CD4-positive, alpha-beta T cell treated with Interleukin-6 at 100 ng/mL for 8 hours (primary cell): ENCODE results near the gene TAPBP.
"Not testable (repeated sequence)": the region's sequence is repeated elsewhere in the genome, so short reads cannot be mapped to it uniquely, and the experiment has no call there.

Experiments used
- DNase-seq: peaks from one replicate; pipeline ENCODE4 v3.0.0-alpha.2; 2020; ENCODE audit warnings: mixed read lengths, low spot score

TAPBP gene

GRCh38 chr6:33276581-33276863 is 37.4 kb downstream of the TAPBP start:
- DNase-seq: no peak

GRCh38 chr6:33275795-33276580 is 37.9 kb downstream of the TAPBP start:
- DNase-seq: not testable (repeated sequence)

GRCh38 chr6:33273924-33274902 is 39.7 kb downstream of the TAPBP start:
- DNase-seq: no peak

- no peak for DNase-seq
Observed at GRCh38 chr6:33273129-33273923, 40.6 kb downstream of the TAPBP start.

- no peak for DNase-seq
Observed at GRCh38 chr6:33272275-33273128, 41.4 kb downstream of the TAPBP start.

GRCh38 chr6:33271468-33272274 is 42.2 kb downstream of the TAPBP start, which contains the start of the genes RPS18 and VPS52:
Gene RPS18, plus strand, starts transcription at chr6:33272075. Its CDS starts 45 bp downstream, at chr6:33272120.
Gene VPS52, minus strand, starts transcription at chr6:33271876. Its CDS starts 201 bp downstream, at chr6:33271675.
- peak; percentile 96 for DNase-seq

- no peak for DNase-seq
Observed at GRCh38 chr6:33271117-33271467, 42.8 kb downstream of the TAPBP start.

- no peak for DNase-seq
Observed at GRCh38 chr6:33264015-33264414, 49.9 kb downstream of the TAPBP start.

- not testable (repeated sequence) for DNase-seq
Observed at GRCh38 chr6:33262490-33262889, 51.4 kb downstream of the TAPBP start.

GRCh38 chr6:33259032-33259431 is 54.8 kb downstream of the TAPBP start:
- no peak for DNase-seq

- DNase-seq: no peak
Observed at GRCh38 chr6:33254591-33254990, 59.3 kb downstream of the TAPBP start.

GRCh38 chr6:33252759-33253158 is 61.1 kb downstream of the TAPBP start:
- no peak for DNase-seq

GRCh38 chr6:33251395-33252012 is 62.4 kb downstream of the TAPBP start:
- DNase-seq: no peak

- no peak for DNase-seq
Observed at GRCh38 chr6:33250731-33251130, 63.1 kb downstream of the TAPBP start.

- no peak for DNase-seq
Observed at GRCh38 chr6:33249732-33250630, 63.9 kb downstream of the TAPBP start.
